ENCODE results near the gene S1PR1.
A peak's percentile ranks its signal among the peaks of the same experiment; 100 is the strongest.

S1PR1 gene

GRCh38 chr1:101280049-101280592 is 43.3 kb downstream of the S1PR1 start:
- no peak for DNase-seq (ENCODE audit: low spot score)

DNA sequence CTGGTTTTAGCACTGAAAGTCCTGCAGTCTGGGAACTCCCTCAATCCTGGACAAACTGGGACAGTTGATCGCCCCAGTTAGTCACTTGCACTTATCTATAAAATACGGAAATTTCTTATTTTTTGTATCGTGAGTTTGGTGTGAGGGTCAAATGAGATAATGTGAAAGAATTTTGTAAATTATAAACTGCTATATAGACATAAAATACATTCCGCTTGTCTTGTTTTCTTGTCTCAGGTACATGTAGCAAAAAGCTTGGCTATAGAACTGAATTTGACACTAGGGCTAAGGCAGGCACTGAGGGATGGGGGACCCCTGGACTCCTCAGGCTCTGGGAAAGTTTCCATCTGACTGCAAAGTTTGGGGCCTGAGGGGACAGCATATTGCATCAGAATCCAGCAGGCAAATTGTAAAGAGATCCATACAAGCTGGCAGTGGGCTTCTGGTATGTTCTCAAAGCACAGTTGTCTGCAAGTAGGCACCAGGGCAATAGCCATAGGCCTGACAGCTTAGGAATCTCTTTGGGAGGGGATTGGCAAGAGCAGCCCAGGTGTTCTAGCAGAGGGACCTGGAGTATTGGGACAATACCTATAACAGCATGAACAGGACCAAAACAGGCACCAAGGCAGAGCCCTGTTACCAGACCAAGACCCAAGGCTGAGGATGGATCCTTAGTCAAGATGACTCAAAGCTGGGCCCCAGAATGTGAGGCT is 44.3 kb downstream of the S1PR1 start:
- no peak for DNase-seq (ENCODE audit: low spot score)

DNA sequence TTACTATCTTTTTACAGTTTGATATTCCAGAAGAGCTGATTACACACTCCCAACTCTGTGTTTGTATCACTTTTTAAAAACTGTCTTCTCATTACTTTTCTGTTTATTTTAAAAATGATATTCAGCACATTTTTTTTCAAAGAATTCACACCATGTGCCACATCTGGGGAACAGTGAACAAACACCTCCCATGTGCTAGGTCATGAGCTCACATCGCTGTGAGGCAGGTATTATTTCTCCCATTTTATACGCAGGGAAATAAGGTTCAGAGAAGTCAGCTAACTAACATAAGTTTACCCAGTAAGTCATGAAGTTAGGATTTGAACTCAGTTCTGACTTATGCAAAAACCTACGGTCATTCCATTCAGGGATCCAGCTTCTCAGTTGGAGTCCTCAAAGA is 44.9 kb downstream of the S1PR1 start:
- no peak for DNase-seq (ENCODE audit: low spot score)

GRCh38 chr1:101282314-101283038 is 45.7 kb downstream of the S1PR1 start:
- no peak for DNase-seq (ENCODE audit: low spot score)

DNA sequence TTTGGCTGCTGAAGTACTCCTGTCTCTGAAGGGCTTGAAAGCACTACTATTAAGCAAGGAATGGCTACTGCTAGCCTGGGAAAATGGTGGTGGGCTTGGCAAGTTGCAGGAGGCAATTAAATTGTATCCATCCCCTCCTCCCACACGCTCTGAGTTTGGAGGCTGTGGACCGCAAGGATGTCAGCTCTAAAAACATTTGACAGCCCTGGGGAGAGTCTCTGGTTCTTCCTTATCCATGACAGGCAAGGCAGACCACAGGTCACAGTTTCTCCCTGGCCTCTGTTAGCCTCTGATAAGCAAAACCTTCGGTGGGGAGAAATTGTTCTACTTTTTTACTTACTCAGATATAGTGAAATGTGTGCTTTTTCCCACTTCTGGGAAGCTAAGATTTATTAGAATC is 46.6 kb downstream of the S1PR1 start:
- no peak for DNase-seq (ENCODE audit: low spot score)

DNA sequence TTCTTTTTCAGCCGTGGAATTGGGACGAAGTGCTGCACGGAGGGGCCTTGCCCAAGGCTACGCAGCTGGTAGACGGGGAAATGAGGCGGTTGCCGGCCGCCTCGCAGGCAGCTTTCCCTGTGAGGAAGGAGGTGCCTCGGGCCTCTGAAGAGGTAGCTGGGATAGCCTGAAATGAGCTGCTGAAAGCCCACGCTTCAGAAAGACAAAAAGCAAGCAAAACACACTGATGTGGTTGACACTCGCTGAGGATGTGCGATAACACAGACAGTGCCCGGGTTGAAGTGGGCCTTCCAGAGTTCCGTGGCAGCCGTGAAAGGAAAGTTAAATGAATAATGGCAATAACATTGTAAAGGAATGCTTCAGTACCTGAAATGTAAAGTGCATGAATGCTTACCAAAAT is 47.2 kb downstream of the S1PR1 start:
- no peak for DNase-seq (ENCODE audit: low spot score)

- no peak for DNase-seq (ENCODE audit: low spot score)
These were observed 47.9 kb downstream of the S1PR1 start for GRCh38 chr1:101284622-101285218.

- no peak for DNase-seq (ENCODE audit: low spot score)
These were observed 49.2 kb downstream of the S1PR1 start for GRCh38 chr1:101285922-101286570.

GRCh38 chr1:101288491-101288944 is 51.7 kb downstream of the S1PR1 start:
- DNase-seq (ENCODE audit: low spot score): peak; percentile 29

- no peak for DNase-seq (ENCODE audit: low spot score)
These were observed 53.5 kb downstream of the S1PR1 start for GRCh38 chr1:101290119-101290921.

Data from HuH-7 (cell line).